IPS-11a (cell line): ENCODE data around the gene EPS8L2.

Experiments
- H3K4me3 ChIP-seq: one replicate; pipeline ENCODE4 v1.5.1; 2013; ENCODE audit warnings: low read depth, low read length, control low read depth

Gene EPS8L2

DNA sequence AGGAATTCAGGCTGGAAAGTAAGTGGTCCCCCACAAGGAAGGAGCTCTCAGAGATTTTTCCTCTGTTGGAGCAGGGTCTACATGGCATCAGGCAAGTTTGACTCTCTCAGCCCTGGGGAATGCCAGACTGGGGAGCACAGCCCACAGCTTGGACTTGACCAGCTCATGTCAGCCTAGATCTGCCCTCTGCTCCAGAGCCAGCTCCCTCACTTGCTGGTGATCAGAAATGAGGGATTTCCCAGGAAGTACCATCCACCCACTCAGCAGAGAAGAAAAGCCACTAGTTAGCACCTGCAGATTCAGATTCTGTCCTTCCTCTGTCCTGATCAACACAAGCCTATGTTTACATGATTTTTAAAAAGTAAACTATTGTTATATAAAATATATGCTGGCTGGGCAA is 54.2 kb downstream of the EPS8L2 start:
- no peak overlapping the region for H3K4me3 ChIP-seq

DNA sequence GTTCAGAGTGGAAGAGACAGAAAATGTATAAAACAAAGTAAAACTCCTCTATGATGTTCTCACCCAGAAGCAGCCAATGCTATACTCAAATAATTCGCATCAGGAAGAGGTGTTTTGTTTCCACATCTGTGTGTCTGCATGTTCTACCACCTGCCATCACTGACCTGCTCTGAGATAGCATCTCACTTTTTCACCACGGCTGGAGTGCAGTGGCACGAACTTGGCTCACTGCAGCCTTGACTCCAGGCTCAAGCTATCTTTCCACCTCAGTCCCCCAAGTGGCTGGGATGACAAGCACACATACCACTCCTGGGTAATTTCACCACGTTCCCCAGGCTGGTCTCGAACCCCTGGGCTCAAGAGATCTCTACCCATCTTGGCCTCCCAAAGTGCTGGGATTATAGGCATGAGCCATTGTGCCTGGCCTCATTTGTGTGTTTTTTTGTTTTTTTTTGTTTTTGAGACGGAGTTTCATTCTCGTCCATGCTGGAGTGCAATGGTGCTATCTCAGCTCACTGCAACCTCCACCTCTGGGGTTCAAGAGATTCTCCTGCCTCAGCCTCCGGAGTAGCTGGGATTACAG is 55.6 kb downstream of the EPS8L2 start:
- H3K4me3 ChIP-seq, result no peak overlapping the region

DNA sequence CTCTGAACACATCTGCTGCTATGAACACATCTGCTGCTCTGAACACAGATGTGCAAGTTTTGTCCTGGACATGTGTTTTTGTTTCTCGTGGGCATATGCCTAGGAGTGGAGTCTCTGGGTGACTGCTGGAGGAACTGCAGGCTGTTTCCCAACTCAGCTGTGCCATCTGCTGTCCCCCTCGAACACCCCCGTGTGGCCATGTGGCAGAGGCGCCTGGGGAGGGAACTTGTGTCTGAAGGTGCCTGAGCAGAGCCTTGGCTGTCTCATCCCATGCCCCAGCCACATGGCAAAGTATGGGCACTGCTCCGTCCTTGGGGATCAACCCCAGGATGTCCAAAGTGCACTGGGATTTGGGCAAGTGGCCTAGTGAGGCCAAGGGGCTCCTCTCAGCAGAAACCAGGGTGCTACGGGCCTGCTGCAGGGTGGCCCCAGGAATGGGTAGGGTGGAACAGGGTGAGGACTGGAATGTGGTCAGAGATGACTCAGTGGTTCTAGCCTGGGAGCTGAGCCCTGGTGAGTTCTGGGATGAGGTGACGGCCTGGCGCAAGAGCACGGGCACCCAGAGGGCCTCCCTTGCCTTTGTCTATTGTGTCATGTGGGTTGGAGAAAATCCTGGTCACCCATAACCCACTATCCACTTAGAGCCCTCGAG is 56.5 kb downstream of the EPS8L2 start:
- no peak overlapping the region for H3K4me3 ChIP-seq

DNA sequence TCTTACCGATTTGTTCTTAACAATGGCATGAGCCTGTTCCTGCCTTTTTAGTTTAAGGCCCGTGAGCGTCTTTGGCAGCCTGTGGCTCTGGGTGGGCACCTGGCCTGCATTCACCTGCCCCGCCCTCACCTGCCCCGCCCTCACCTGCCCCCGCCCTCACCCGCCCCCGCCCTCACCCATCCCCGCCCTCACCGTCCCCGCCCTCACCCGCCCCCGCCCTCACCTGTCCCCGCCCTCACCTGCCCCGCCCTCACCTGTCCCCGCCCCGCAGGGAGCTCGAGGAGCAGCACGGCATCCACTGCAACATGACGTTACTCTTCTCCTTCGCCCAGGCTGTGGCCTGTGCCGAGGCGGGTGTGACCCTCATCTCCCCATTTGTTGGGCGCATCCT is 57.0 kb downstream of the EPS8L2 start:
- H3K4me3 ChIP-seq, result no peak overlapping the region

GRCh38 chr11:763549-764321 is 57.7 kb downstream of the EPS8L2 start:
- no peak overlapping the region for H3K4me3 ChIP-seq

GRCh38 chr11:764322-765024 is 58.4 kb downstream of the EPS8L2 start:
- H3K4me3 ChIP-seq, result no peak overlapping the region

DNA sequence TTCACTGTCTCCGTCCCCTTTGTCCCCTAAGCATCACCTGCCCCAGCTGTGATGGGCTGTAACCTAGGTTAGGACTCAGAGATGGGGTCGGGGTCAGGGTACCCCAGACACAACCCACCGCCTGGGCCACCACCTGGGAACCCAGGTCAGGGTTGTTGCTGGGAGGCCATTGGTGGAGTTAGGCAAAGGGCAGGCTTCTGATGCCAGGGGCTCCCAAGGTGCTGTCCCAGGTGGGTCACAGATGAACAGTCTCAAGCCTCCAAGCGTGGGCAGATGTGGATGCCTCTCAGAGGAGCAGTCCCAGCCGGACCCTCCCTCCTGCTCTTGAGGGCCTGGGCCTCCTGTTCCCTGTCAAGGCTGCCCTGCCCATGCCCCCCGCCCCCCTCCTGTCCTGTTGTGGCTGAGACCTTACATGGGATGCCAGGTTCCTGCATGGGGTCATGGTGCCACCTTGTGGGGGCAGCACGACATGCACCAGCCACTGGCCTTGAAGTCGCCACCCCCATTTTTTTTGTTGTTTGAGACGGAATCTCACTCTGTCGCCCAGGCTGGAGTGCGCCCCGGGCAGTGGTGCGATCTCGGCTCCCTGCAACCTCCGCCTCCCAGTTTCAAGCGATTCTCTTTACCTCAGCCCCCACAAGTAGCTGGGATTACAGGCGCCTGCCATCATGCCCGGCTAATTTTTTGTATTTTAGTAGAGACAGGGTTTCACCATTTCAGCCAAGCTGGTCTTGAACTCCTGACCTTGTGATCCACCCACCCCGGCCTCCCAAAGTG is 59.2 kb downstream of the EPS8L2 start:
- H3K4me3 ChIP-seq, result no peak overlapping the region

DNA sequence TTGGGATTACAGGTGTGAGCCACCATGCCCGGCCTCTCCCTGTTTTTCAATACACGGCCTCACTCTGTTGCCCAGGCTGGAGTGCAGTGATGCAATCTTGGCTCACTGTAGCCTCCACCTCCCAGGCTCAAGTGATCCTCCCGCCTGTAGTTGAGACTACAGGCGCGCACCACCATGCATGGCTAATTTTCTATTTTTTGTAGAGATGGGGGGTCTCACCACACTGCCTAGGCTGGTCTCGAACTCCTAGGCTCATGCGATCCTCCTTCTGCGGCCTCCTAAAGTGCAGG is 59.7 kb downstream of the EPS8L2 start:
- H3K4me3 ChIP-seq, result no peak overlapping the region

DNA sequence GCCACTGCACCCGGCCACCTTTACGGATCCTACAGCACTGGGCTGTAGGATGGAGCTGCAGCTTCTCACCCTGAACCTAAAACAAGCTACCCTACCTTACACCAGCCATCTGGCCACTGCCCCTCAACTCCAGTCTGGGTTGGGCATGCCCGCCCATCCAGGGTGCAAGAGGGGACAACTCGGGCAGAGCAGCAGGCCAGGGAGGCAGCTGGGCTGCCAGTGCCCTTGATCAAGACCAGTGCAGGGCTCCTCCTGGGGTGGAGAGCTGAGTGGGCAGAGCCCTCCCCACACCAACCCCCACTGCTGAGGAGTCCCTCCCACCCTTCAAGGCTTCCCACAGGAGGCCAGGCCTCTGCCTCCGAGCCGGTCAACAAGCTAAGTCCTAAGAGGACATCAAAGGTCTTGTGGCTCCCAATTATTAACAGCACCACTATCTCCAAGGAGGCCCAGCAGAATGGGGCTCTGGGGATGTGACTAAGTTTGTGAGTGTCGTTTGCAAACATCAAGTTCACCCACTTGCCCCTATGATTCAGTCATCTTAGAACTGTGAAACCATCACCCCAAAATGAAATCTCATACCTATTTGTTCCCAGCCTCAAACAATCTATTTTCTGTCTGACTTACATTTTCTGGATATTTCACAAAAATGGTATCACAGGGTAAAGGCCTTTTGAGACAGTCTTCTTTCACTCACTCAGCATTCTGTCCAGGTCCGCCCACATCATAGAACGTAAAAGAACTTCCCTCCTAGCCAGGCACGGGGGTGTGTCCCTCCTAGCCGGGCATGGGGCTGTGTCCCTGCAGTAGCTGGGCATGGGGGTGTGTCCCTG is 60.3 kb downstream of the EPS8L2 start:
- H3K4me3 ChIP-seq, result no peak overlapping the region

GRCh38 chr11:766936-767210 is 60.8 kb downstream of the EPS8L2 start:
- H3K4me3 ChIP-seq, result no peak overlapping the region

GRCh38 chr11:767238-767637 is 61.2 kb downstream of the EPS8L2 start:
- H3K4me3 ChIP-seq, result no peak overlapping the region

DNA sequence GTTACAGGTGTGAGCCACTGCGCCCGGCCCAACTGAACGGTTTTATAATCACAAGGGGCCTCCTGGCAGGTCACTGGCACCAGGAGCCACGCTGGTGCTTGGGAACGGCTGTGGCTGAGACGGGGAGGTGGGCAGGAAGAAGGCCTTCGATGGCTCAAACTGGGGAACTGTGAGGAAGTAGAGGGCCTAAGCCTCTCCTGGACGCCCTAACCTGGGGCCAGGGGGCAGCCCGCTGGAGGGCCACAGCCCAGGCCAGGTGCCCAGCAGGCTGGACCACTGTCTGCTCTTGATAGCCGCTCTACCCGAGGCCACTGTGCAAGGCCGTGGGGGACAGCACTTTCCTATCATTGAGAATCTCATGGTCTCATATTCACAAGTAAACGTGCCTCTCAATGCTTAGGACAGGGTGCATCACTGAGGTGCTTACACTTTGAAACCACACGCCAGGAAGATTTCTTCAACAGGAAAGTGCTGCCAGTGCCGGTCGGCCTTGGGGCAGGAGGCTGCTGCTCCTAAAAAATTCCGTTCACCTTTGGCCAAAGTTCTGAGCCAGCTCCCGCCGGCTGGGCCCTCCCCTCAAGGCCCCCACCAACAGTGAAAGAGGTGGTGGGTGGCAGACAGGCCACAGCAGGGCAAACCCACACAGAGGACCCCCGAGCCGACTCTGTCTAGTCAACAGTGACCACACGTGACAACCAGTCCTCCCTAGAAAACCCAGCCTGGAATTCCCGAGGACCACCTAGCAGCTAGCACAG is 64.0 kb downstream of the EPS8L2 start:
- no peak overlapping the region for H3K4me3 ChIP-seq

- H3K4me3 ChIP-seq, result no peak overlapping the region
Observed at GRCh38 chr11:770642-771616, 64.9 kb downstream of the EPS8L2 start.

- no peak overlapping the region for H3K4me3 ChIP-seq
Observed at GRCh38 chr11:771617-772204, 65.7 kb downstream of the EPS8L2 start.

DNA sequence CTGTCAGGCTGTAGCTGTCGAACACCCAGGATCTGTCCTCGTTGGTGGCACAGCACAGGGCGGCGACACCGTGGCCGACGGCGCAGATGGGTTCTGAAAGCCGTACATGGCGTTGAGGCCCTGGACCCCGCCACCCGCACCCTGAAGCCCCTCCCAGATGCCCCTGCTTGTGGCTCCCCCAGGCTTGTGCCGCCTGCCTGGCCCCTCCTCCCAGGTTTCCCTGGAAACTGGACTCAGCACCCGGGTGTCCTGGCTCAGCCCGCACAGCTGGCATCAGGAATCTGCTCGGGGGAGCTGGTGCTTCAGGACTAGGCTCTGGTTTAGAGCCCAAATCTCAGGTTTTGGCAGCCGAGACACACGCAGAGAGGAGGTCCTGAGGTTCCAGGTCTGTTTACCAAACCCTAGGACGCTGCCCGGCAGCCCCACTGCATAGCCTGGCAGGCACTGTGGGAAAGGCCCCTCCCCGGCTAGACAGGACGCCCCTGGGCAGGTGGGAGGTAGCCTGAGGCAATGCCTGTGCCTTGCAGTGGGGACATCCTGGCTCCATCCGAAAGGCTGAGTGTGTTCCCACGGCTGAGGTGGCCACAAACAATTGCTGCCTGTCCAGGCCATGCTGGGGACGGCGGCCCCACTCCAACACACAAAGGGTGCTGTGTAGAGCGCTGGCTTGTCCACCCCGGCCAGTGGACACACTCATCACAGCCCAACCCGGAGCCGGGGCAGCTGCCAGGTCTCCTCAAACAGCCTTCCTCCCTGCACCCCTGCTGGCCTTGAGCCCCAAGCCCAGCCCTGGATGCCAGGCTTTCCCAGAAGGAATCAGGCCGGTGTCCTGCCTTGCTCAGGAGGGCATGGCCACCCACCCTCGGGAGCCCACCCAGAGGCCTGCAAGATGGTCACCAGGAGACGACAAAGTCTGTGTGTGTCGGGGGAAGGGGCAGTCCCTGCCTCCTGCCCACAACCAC is 66.7 kb downstream of the EPS8L2 start:
- no peak overlapping the region for H3K4me3 ChIP-seq

GRCh38 chr11:773425-773824 is 67.4 kb downstream of the EPS8L2 start:
- H3K4me3 ChIP-seq, result no peak overlapping the region

DNA sequence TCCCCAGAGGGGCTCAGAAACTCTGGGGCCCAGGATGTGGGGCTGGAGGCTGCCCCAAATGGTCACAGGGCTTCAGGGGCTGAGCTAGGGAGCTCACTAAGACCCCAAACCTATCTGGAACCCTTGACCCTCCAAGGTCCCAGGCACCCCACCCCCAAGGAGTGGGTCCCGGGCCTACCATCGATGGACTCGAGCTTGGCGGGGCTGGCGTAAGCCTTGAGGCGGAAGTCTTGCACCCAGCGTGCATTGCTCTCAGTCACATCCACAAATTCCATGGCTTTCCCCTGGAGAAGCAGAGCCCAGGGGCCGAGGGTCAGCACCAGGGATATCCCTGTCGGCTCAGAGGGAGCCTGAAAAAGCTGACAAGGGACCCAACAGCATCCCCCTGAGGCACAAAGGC is 67.8 kb downstream of the EPS8L2 start:
- no peak overlapping the region for H3K4me3 ChIP-seq
